Measurements from ENCODE around the gene ZFP2. TPM values are rescaled to one million over a fixed set of nuclear protein-coding genes. Genes with fewer than 3 reads are reported as not detected.
"Not testable (repeated sequence)": the region's sequence is repeated elsewhere in the genome, so short reads cannot be mapped to it uniquely, and the experiment has no call there.

ZFP2 gene
- total RNA-seq, 1 donor from 2014 or later: 4.3 TPM

DNA sequence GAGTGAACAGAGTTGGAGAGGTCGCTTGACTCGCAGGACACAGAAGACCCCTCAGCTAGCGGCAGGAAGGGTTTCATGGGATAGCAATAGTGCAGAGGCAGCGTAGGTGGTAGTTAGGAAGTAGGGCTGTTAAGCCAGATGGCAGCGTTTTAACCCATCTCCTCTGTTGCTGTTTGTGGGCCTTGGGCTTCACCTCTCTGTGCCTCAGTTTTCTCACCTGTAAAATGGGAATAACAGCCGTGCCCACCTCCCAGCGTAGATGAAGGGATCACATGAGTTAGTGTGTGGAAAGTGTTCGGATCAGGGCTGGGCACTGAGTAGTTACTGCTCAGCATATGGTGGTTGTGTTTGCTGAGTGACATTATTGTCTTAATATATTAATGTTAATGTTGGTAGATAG is 34.1 kb upstream of the ZFP2 start:
- peak overlapping the region; percentile 51 for H3K27ac Mint-ChIP-seq
- peak overlapping the region; percentile 63 for H3K4me3 Mint-ChIP-seq
- no peak for DNase-seq (ENCODE audit: low spot score in 2 of 2, unreplicated experiment in 2 of 2)
- peaks cover 16% of the 10 kb centered on the region for H3K36me3 Mint-ChIP-seq
- peaks cover 18% of the 10 kb centered on the region for H3K4me1 Mint-ChIP-seq
- H3K27me3 Mint-ChIP-seq (ENCODE audit: low read depth): no peaks in the 10 kb centered on the region
- peaks cover 11% of the 10 kb centered on the region for H3K9me3 Mint-ChIP-seq
- TF ChIP-seq, protein P1, sequence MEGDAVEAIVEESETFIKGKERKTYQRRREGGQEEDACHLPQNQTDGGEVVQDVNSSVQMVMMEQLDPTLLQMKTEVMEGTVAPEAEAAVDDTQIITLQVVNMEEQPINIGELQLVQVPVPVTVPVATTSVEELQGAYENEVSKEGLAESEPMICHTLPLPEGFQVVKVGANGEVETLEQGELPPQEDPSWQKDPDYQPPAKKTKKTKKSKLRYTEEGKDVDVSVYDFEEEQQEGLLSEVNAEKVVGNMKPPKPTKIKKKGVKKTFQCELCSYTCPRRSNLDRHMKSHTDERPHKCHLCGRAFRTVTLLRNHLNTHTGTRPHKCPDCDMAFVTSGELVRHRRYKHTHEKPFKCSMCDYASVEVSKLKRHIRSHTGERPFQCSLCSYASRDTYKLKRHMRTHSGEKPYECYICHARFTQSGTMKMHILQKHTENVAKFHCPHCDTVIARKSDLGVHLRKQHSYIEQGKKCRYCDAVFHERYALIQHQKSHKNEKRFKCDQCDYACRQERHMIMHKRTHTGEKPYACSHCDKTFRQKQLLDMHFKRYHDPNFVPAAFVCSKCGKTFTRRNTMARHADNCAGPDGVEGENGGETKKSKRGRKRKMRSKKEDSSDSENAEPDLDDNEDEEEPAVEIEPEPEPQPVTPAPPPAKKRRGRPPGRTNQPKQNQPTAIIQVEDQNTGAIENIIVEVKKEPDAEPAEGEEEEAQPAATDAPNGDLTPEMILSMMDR (IDR thresholded peaks at IDR 0.05; ENCODE audit: unreplicated experiment): no peak

GRCh38 chr5:178866946-178867345 is 28.8 kb upstream of the ZFP2 start:
- Mint-ChIP-seq H3K27me3 (ENCODE audit: low read depth) (no peaks in the 10 kb centered on the region), H3K4me1 (peaks cover 7% of the 10 kb centered on the region), H3K9me3 (peaks cover 6% of the 10 kb centered on the region), H3K36me3 (peaks cover 56% of the 10 kb centered on the region), H3K27ac (no peak overlapping the region), H3K4me3 (no peak overlapping the region)
- no peak for DNase-seq (ENCODE audit: low spot score in 2 of 2, unreplicated experiment in 2 of 2)
- TF ChIP-seq, protein P1 (IDR thresholded peaks at IDR 0.05; ENCODE audit: unreplicated experiment): no peak

GRCh38 chr5:178869577-178869976 is 26.1 kb upstream of the ZFP2 start:
- no peaks in the 10 kb centered on the region for H3K4me1 Mint-ChIP-seq
- H3K9me3 Mint-ChIP-seq: peaks cover 27% of the 10 kb centered on the region
- peaks cover 77% of the 10 kb centered on the region for H3K36me3 Mint-ChIP-seq
- no peak overlapping the region for H3K4me3 Mint-ChIP-seq
- H3K27ac Mint-ChIP-seq: no peak overlapping the region
- DNase-seq (ENCODE audit: low spot score in 2 of 2, unreplicated experiment in 2 of 2): no peak
- H3K27me3 Mint-ChIP-seq (ENCODE audit: low read depth): no peaks in the 10 kb centered on the region
- TF ChIP-seq, protein P1 (IDR thresholded peaks at IDR 0.05; ENCODE audit: unreplicated experiment): no peak

- TF ChIP-seq, protein P1 (IDR thresholded peaks at IDR 0.05; ENCODE audit: unreplicated experiment): no peak
- Mint-ChIP-seq H3K36me3 (peaks cover 85% of the 10 kb centered on the region), H3K4me1 (no peaks in the 10 kb centered on the region), H3K9me3 (peaks cover 35% of the 10 kb centered on the region), H3K27ac (no peak overlapping the region), H3K4me3 (no peak overlapping the region), H3K27me3 (ENCODE audit: low read depth) (no peaks in the 10 kb centered on the region)
- no peak for DNase-seq (ENCODE audit: low spot score in 2 of 2, unreplicated experiment in 2 of 2)
Observed at GRCh38 chr5:178870411-178870810, 25.3 kb upstream of the ZFP2 start.

DNA sequence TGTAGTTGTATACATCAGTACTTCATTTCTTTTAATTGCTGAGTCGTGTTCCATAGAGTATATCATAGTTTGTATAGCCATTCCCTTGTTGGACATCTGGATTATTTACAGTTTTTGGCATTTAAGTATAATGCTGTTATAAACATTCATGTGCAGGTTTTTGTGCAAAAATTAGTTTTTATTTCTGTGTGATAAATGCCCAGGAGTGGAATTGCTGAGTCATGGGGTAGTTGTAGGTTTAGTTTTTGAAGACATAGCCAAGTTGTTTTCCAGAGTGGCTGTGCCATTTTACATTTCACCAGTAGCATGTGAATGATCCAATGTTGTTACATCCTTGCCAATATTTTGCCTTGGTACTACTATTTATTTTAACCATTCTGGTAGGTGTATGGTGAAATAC is 23.4 kb upstream of the ZFP2 start:
- H3K36me3 Mint-ChIP-seq: peaks cover 87% of the 10 kb centered on the region
- H3K9me3 Mint-ChIP-seq: peaks cover 52% of the 10 kb centered on the region
- no peak overlapping the region for H3K27ac Mint-ChIP-seq
- no peaks in the 10 kb centered on the region for H3K4me1 Mint-ChIP-seq
- H3K27me3 Mint-ChIP-seq (ENCODE audit: low read depth): no peaks in the 10 kb centered on the region
- no peak for DNase-seq (ENCODE audit: low spot score in 2 of 2, unreplicated experiment in 2 of 2)
- H3K4me3 Mint-ChIP-seq: no peak overlapping the region
- TF ChIP-seq, protein P1 (IDR thresholded peaks at IDR 0.05; ENCODE audit: unreplicated experiment): no peak

- DNase-seq (ENCODE audit: low spot score in 2 of 2, unreplicated experiment in 2 of 2); H3K27ac Mint-ChIP-seq; H3K4me1 Mint-ChIP-seq; H3K4me3 Mint-ChIP-seq; H3K27me3 Mint-ChIP-seq (ENCODE audit: low read depth): not testable (repeated sequence)
- Mint-ChIP-seq H3K36me3 (peaks cover 84% of the 10 kb centered on the region), H3K9me3 (peaks cover 63% of the 10 kb centered on the region)
Observed at GRCh38 chr5:178883115-178883694, 12.5 kb upstream of the ZFP2 start.
